Muscle of leg (tissue), 11 donors: Measurements from ENCODE around the gene GRIP2. TPM values are rescaled to one million over a fixed set of nuclear protein-coding genes. Genes with fewer than 3 reads are reported as not detected.
A peak's percentile ranks its signal among the peaks of the same experiment; 100 is the strongest.

Experiments used
- DNase-seq: peaks from one replicate; pipeline ENCODE4 v3.0.0; 2013
- H3K27ac ChIP-seq: one replicate; pipeline ENCODE4 v1.5.1; 2013; ENCODE audit warnings: mild to moderate bottlenecking, low read length, control low read depth
- H3K27me3 ChIP-seq: one replicate; pipeline ENCODE4 v1.6.1; 2013; ENCODE audit warnings: low read length; ENCODE audit not compliant: control insufficient read depth, insufficient read depth
- H3K36me3 ChIP-seq: one replicate; pipeline ENCODE4 v1.6.1; 2013; ENCODE audit warnings: low read length; ENCODE audit not compliant: control insufficient read depth, insufficient read depth
- H3K4me1 ChIP-seq: one replicate; pipeline ENCODE4 v1.6.1; 2013; ENCODE audit warnings: low read length; ENCODE audit not compliant: control insufficient read depth, insufficient read depth
- H3K4me3 ChIP-seq: one replicate; pipeline ENCODE4 v1.5.1; 2013; ENCODE audit warnings: low read length, control low read depth
- H3K9me3 ChIP-seq: replicated peaks from 2 replicates; pipeline ENCODE4 v1.6.1; 2013; ENCODE audit warnings: low read depth, low read length; ENCODE audit not compliant: control insufficient read depth
- WGBS: methylation state at CpG from one replicate; pipeline ENCODE4 v1.1.5; 2013; ENCODE audit warnings: missing lambda C conversion rate; ENCODE audit not compliant: insufficient coverage; 5-methylcytosine and 5-hydroxymethylcytosine counted together
- polyA plus RNA-seq, 8 donors: library from polyadenylated mRNA; unstranded; fragments of 120-200 nt; gene quantifications; one replicate each; pipeline versions ENCODE4 v1.2.1 to v1.2.3, GENCODE V29; 2013; ENCODE audit warnings: inconsistent platforms in 1 of 8, low replicate concordance in 1 of 8; ENCODE audit not compliant: insufficient read length in 8 of 8, insufficient read depth in 1 of 8
- total RNA-seq: library from RNA; stranded (reverse); fragments of 120-200 nt; gene quantifications from one replicate; pipeline ENCODE4 v1.2.4, GENCODE V29; 2013

Gene GRIP2
- total and polyA plus RNA-seq, 9 donors: 9.7 to 33.4 (median 19.2) TPM

GRCh38 chr3:14542656-14543055 lies 2.5 kb upstream of the GRIP2 start:
- no peaks in the 10 kb centered on the region for H3K9me3 ChIP-seq
- WGBS: 92% methylated on average over 1 of the region's 3 CpGs
- no peak for DNase-seq
- peaks cover 40% of the 10 kb centered on the region for H3K4me1 ChIP-seq
- H3K27me3 ChIP-seq: peaks cover 10% of the 10 kb centered on the region
- no peak overlapping the region for H3K4me3 ChIP-seq
- peaks cover 5% of the 10 kb centered on the region for H3K36me3 ChIP-seq
- no peak overlapping the region for H3K27ac ChIP-seq

GRCh38 chr3:14541646-14542045 lies 1.5 kb upstream of the GRIP2 start:
- Histone ChIP-seq H3K4me1 (peaks cover 46% of the 10 kb centered on the region), H3K27me3 (peaks cover 8% of the 10 kb centered on the region), H3K9me3 (no peaks in the 10 kb centered on the region), H3K36me3 (peaks cover 5% of the 10 kb centered on the region), H3K4me3 (no peak overlapping the region), H3K27ac (no peak overlapping the region)
- no peak for DNase-seq
- WGBS: 83% methylated on average over 8 of the region's 9 CpGs

- WGBS: 73% methylated on average over 3 of the region's 6 CpGs
- peaks cover 5% of the 10 kb centered on the region for H3K36me3 ChIP-seq
- H3K27me3 ChIP-seq: peaks cover 8% of the 10 kb centered on the region
- peak overlapping the region; percentile 85 for H3K27ac ChIP-seq
- no peaks in the 10 kb centered on the region for H3K9me3 ChIP-seq
- peak; percentile 57 for DNase-seq
- peaks cover 52% of the 10 kb centered on the region for H3K4me1 ChIP-seq
- H3K4me3 ChIP-seq: no peak overlapping the region
Observed at GRCh38 chr3:14540821-14541385, 761 bp upstream of the GRIP2 start.

- Histone ChIP-seq H3K36me3 (peaks cover 5% of the 10 kb centered on the region), H3K27me3 (peaks cover 5% of the 10 kb centered on the region), H3K27ac (peak overlapping the region; percentile 85), H3K4me1 (peaks cover 66% of the 10 kb centered on the region), H3K4me3 (peak overlapping the region; percentile 52), H3K9me3 (no peaks in the 10 kb centered on the region)
- no peak for DNase-seq
- 83% methylated on average over 3 of the region's 4 CpGs for WGBS
Observed at GRCh38 chr3:14539384-14539741, 779 bp downstream of the GRIP2 start.

GRCh38 chr3:14538451-14539088 lies 1.6 kb downstream of the GRIP2 start:
- Histone ChIP-seq H3K27ac (peak overlapping the region; percentile 85), H3K4me3 (peak overlapping the region; percentile 52)
- DNase-seq: no peak

GRCh38 chr3:14537590-14538450 lies 2.3 kb downstream of the GRIP2 start:
- peak overlapping the region; percentile 62 for H3K27ac ChIP-seq
- 86% methylated on average over 9 of the region's 10 CpGs for WGBS
- H3K36me3 ChIP-seq: peaks cover 5% of the 10 kb centered on the region
- no peak for DNase-seq
- H3K27me3 ChIP-seq: peaks cover 5% of the 10 kb centered on the region
- peaks cover 80% of the 10 kb centered on the region for H3K4me1 ChIP-seq
- H3K4me3 ChIP-seq: no peak overlapping the region
- H3K9me3 ChIP-seq: no peaks in the 10 kb centered on the region

More at GRCh38 chr3:14538451-14539088, 1.6 kb downstream of the GRIP2 start:
- H3K36me3 ChIP-seq: peaks cover 5% of the 10 kb centered on the region
- peaks cover 5% of the 10 kb centered on the region for H3K27me3 ChIP-seq
- no peaks in the 10 kb centered on the region for H3K9me3 ChIP-seq
- peaks cover 73% of the 10 kb centered on the region for H3K4me1 ChIP-seq
- 100% methylated on average over 3 of the region's 3 CpGs for WGBS

- DNase-seq: no peak
- peaks cover 86% of the 10 kb centered on the region for H3K4me1 ChIP-seq
- peaks cover 5% of the 10 kb centered on the region for H3K27me3 ChIP-seq
- H3K27ac ChIP-seq: peak overlapping the region; percentile 13
- WGBS: 74% methylated on average over 11 of the region's 12 CpGs
- H3K36me3 ChIP-seq: peaks cover 5% of the 10 kb centered on the region
- no peaks in the 10 kb centered on the region for H3K9me3 ChIP-seq
- H3K4me3 ChIP-seq: no peak overlapping the region
Observed at GRCh38 chr3:14536837-14537589, 3.1 kb downstream of the GRIP2 start.

GRCh38 chr3:14536055-14536815 lies 3.9 kb downstream of the GRIP2 start:
- H3K27me3 ChIP-seq: peaks cover 2% of the 10 kb centered on the region
- no peak overlapping the region for H3K27ac ChIP-seq
- no peaks in the 10 kb centered on the region for H3K9me3 ChIP-seq
- WGBS: 92% methylated on average over 4 of the region's 10 CpGs
- H3K4me1 ChIP-seq: peaks cover 81% of the 10 kb centered on the region
- no peak overlapping the region for H3K4me3 ChIP-seq
- no peak for DNase-seq
- H3K36me3 ChIP-seq: peaks cover 5% of the 10 kb centered on the region

- H3K9me3 ChIP-seq: no peaks in the 10 kb centered on the region
- DNase-seq: no peak
- 74% methylated on average over 4 of the region's 6 CpGs for WGBS
- H3K27ac ChIP-seq: no peak overlapping the region
- H3K27me3 ChIP-seq: peaks cover 2% of the 10 kb centered on the region
- H3K36me3 ChIP-seq: peaks cover 5% of the 10 kb centered on the region
- no peak overlapping the region for H3K4me3 ChIP-seq
- H3K4me1 ChIP-seq: peaks cover 75% of the 10 kb centered on the region
Observed at GRCh38 chr3:14535616-14536015, 4.5 kb downstream of the GRIP2 start.
